Endothelial cell of umbilical vein (primary cell): Measurements from ENCODE around the gene ANXA4. TPM values are rescaled to one million over a fixed set of nuclear protein-coding genes. Genes with fewer than 3 reads are reported as not detected.

Source experiments
- BruUV-seq: library from RNA; stranded (reverse); fragments of 400-500 nt; replicated peaks from 2 replicates; lab custom pipeline; 2021; lab: Mats Ljungman, UMichigan
- CTCF ChIA-PET: fragments of 300-600, 350-600 bp; sonication (Branson Sonifier 250); formaldehyde crosslinking; loops from one replicate; lab custom pipeline; 2021; ENCODE audit warnings: antibody characterized with exemption, inconsistent platforms; lab: Charles Lee
- POLR2A ChIA-PET: fragments of 300-600, 350-600 bp; sonication (Branson Sonifier 250); formaldehyde crosslinking; loops from one replicate; lab custom pipeline; 2021; ENCODE audit warnings: antibody characterized with exemption, inconsistent platforms; lab: Charles Lee
- DNase-seq: peaks from one replicate; pipeline ENCODE4 v3.0.0-alpha.2; 2011; ENCODE audit warnings: low read depth, low spot score
- FAIRE-seq: peaks from 2 replicates; lab custom pipeline; 2011; peaks lifted over from hg19 to GRCh38; lab: Jason Lieb, UNC
- H2AFZ ChIP-seq: 2 replicates; pipeline ENCODE4 v1.6.0; 2012; ENCODE audit warnings: low read depth, low read length, control low read depth, inconsistent platforms
- H3K27ac ChIP-seq: 2 replicates; pipeline ENCODE4 v1.5.1; 2011; ENCODE audit warnings: low read depth, mild to moderate bottlenecking, control low read depth, low read length, moderate library complexity; ENCODE audit not compliant: insufficient read depth
- H3K27me3 ChIP-seq, 2 experiments: 2 replicates each; pipeline versions ENCODE4 v1.6.0 to v1.6.1; 2011; ENCODE audit warnings: low read length in 2 of 2, mixed read lengths in 1 of 2; ENCODE audit not compliant: control insufficient read depth in 2 of 2, insufficient read depth in 2 of 2
- H3K36me3 ChIP-seq, 2 experiments: 2 replicates in 1 of 2; 3 replicates in 1 of 2; pipeline ENCODE4 v1.5.1; 2011; ENCODE audit warnings: low read length in 2 of 2, mild to moderate bottlenecking in 1 of 2, moderate library complexity in 1 of 2; ENCODE audit not compliant: control insufficient read depth in 2 of 2, insufficient read depth in 2 of 2; ENCODE audit errors: extremely low read depth in 1 of 2
- H3K4me1 ChIP-seq: 3 replicates; pipeline ENCODE4 v1.5.1; 2011; ENCODE audit warnings: mild to moderate bottlenecking, low read length; ENCODE audit not compliant: control insufficient read depth, insufficient read depth; ENCODE audit errors: extremely low read depth
- H3K4me2 ChIP-seq: 2 replicates; pipeline ENCODE4 v1.6.1; 2011; ENCODE audit warnings: low read length, control low read depth, mixed read lengths; ENCODE audit not compliant: insufficient read depth
- H3K4me3 ChIP-seq, 3 experiments: fragments of 200-600 bp in 1 of 3; sonication (generic), shearing (Covaris generic) in 1 of 3; replicated peaks in 1 of 3; 2 replicates each; pipeline ENCODE4 v1.5.1; 2011 to 2016; ENCODE audit warnings: control low read depth in 3 of 3, low read length in 3 of 3, mild to moderate bottlenecking in 2 of 3, inconsistent platforms in 1 of 3, low read depth in 1 of 3, moderate library complexity in 1 of 3; ENCODE audit not compliant: insufficient read depth in 1 of 3
- H3K79me2 ChIP-seq: 2 replicates; pipeline ENCODE4 v1.6.0; 2012; ENCODE audit warnings: low read length, inconsistent platforms; ENCODE audit not compliant: control insufficient read depth, insufficient read depth
- H3K9ac ChIP-seq: replicated peaks from 2 replicates; pipeline ENCODE3; 2011; ENCODE audit warnings: low read length, control low read depth; ENCODE audit not compliant: insufficient read depth; ENCODE audit errors: extremely low read depth
- H3K9me1 ChIP-seq: replicated peaks from 3 replicates; pipeline ENCODE4 v1.6.0; 2011; ENCODE audit warnings: mild to moderate bottlenecking, low read length; ENCODE audit not compliant: control insufficient read depth, insufficient read depth; ENCODE audit errors: extremely low read depth
- H3K9me3 ChIP-seq: replicated peaks from 2 replicates; pipeline ENCODE4 v1.5.1; 2012; ENCODE audit warnings: low read length, inconsistent platforms; ENCODE audit not compliant: control insufficient read depth, insufficient read depth
- H4K20me1 ChIP-seq: replicated peaks from 2 replicates; pipeline ENCODE3; 2011; ENCODE audit warnings: mild to moderate bottlenecking, low read length; ENCODE audit not compliant: control insufficient read depth, insufficient read depth; ENCODE audit errors: extremely low read depth
- EZH2 ChIP-seq: IDR thresholded peaks from 2 replicates; pipeline ENCODE4 v1.6.1; 2012; ENCODE audit warnings: borderline replicate concordance, low read depth, mild to moderate bottlenecking, moderate library complexity, low read length, inconsistent platforms; ENCODE audit not compliant: severe bottlenecking
- FOS ChIP-seq: IDR thresholded peaks from 2 replicates; pipeline ENCODE4 v1.6.1; 2011; ENCODE audit warnings: mild to moderate bottlenecking, low read length, moderate library complexity, borderline replicate concordance; ENCODE audit not compliant: insufficient read depth
- GATA2 ChIP-seq: IDR thresholded peaks from 2 replicates; pipeline ENCODE4 v1.7.0; 2011; ENCODE audit warnings: low read depth, mild to moderate bottlenecking, moderate library complexity, mixed read lengths, low read length; ENCODE audit not compliant: insufficient read length, insufficient read depth
- JUN ChIP-seq: IDR thresholded peaks from 2 replicates; pipeline ENCODE4 v1.6.1; 2011; ENCODE audit warnings: borderline replicate concordance, low read depth; ENCODE audit not compliant: insufficient read length, insufficient read depth
- MYC ChIP-seq: IDR thresholded peaks from one replicate; pipeline ENCODE4 v1.6.1; 2011; ENCODE audit warnings: mild to moderate bottlenecking, low read depth, low read length
- POLR2A ChIP-seq: IDR thresholded peaks from 2 replicates; pipeline ENCODE4 v1.6.1; 2012; ENCODE audit warnings: low read depth, mild to moderate bottlenecking, control low read depth, low read length
- POLR2AphosphoS5 ChIP-seq: IDR thresholded peaks from 2 replicates; pipeline ENCODE4 v1.6.1; 2012; ENCODE audit warnings: low read depth, mild to moderate bottlenecking, control low read depth, low read length, moderate library complexity; ENCODE audit not compliant: insufficient read depth
- dilution Hi-C: fragments of 300-500 bp; cut with MboI; formaldehyde crosslinking; loops from one replicate; pipeline ENCODE4 v1.15.0; 2019; ENCODE audit warnings: low sequenced_read_pairs; ENCODE audit not compliant: extremely low pct_ligation_motif_present
- intact Hi-C: fragments of 100-400 bp; cut with micrococcal nuclease; formaldehyde crosslinking; loops from one replicate; pipeline ENCODE4 v1.10.0; 2022
- polyA plus RNA-seq, 4 experiments: library from polyadenylated mRNA; depleted of rRNA in 3 of 4; stranded (reverse) in 3 of 4; unstranded in 1 of 4; fragments of >200 nt; gene quantifications; 2 replicates each; pipeline versions ENCODE4 v1.2.1 to v1.2.3, GENCODE V29; 2011 to 2012; ENCODE audit warnings: missing spikeins in 1 of 4
- total RNA-seq: library from RNA; stranded (reverse); gene quantifications from 2 replicates; pipeline ENCODE4 v1.2.3, GENCODE V29; 2021
- TF ChIP-seq, protein P1 (sequence below), 2 donors: IDR thresholded peaks; 1 replicate in 1 of 2; 2 replicates in 1 of 2; pipeline ENCODE4 v1.5.1; 2011; ENCODE audit warnings: low read length in 2 of 2, mild to moderate bottlenecking in 2 of 2, moderate library complexity in 2 of 2, control low read depth in 1 of 2, inconsistent platforms in 1 of 2, low read depth in 1 of 2; ENCODE audit not compliant: insufficient read depth in 1 of 2; ENCODE audit errors: extremely low read depth in 1 of 2
- TF ChIP-seq, protein P2 (sequence below): IDR thresholded peaks from 2 replicates; pipeline ENCODE4 v1.6.1; 2011; ENCODE audit not compliant: insufficient read depth, insufficient read length

The ANXA4 gene
- total and polyA plus RNA-seq, 2 donors (not counting 3 experiments of a cell fraction or from before 2014, with no cell fraction given) = 29.4 to 79.6 TPM

DNA sequence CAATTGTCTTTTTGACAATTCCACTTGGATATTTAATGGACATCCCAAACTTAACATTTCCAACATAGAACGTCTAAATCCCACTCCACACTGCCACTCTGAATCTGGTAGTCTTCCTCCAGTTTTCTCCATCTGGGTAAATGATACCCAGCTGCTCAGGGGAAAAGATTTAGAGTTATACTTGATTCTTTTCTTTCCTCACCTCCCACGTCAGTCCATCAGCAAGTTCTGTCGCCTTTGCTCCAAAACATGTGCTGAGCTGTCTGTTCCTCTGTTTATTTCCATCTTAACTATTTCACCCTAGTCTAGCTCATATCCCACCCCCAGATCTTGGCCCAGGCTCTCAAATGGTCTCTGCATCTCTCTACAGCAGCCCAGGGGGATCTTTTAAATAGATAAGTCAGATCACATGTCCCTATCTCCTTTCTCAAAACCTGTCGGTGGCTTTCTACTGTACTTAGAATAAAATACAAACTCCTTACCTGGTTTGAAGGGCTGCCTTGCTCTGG is 44.2 kb downstream of the ANXA4 start:
- Histone ChIP-seq H3K4me2 (no peak overlapping the region), H3K79me2 (no peaks in the 10 kb centered on the region), H3K36me3 (peaks cover 0 to 3% of the 10 kb centered on the region in 2 experiments), H3K27ac (no peak overlapping the region), H3K9me1 (no peaks in the 10 kb centered on the region), H3K27me3 (no peaks in the 10 kb centered on the region), H4K20me1 (no peaks in the 10 kb centered on the region), H3K4me3 (no peak overlapping the region), H3K4me1 (peaks cover under 1% of the 10 kb centered on the region), H3K9me3 (no peaks in the 10 kb centered on the region), H2AFZ (no peak overlapping the region), H3K9ac (no peak overlapping the region)
- BruUV-seq = no TSS peak
- FAIRE-seq (no peak), DNase-seq (no peak)
- intact Hi-C loops (no loop called here), dilution Hi-C loops (no loop called here)
- POLR2A ChIA-PET = no interaction called here
- TF ChIP-seq EZH2 (no peak), MYC (no peak), GATA2 (no peak), POLR2AphosphoS5 (no peak), POLR2A (no peak), JUN (no peak), FOS (no peak)
- TF ChIP-seq, protein P1, sequence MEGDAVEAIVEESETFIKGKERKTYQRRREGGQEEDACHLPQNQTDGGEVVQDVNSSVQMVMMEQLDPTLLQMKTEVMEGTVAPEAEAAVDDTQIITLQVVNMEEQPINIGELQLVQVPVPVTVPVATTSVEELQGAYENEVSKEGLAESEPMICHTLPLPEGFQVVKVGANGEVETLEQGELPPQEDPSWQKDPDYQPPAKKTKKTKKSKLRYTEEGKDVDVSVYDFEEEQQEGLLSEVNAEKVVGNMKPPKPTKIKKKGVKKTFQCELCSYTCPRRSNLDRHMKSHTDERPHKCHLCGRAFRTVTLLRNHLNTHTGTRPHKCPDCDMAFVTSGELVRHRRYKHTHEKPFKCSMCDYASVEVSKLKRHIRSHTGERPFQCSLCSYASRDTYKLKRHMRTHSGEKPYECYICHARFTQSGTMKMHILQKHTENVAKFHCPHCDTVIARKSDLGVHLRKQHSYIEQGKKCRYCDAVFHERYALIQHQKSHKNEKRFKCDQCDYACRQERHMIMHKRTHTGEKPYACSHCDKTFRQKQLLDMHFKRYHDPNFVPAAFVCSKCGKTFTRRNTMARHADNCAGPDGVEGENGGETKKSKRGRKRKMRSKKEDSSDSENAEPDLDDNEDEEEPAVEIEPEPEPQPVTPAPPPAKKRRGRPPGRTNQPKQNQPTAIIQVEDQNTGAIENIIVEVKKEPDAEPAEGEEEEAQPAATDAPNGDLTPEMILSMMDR (IDR thresholded peaks at IDR 0.05; ENCODE audit: extremely low read depth in 1 of 2, insufficient read depth in 1 of 2, low read depth in 1 of 2, low read length in 2 of 2) = no peak
- TF ChIP-seq, protein P2, sequence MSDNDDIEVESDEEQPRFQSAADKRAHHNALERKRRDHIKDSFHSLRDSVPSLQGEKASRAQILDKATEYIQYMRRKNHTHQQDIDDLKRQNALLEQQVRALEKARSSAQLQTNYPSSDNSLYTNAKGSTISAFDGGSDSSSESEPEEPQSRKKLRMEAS = no peak
- CTCF ChIA-PET = interaction anchor here (1.1 to 2.1 kb wide), 3 partner anchors 8 to 61 kb away, joined by 5 to 10 read pairs (median 5); no protein-coding TSS in a partner anchor
